GM04503 (cell line): ENCODE results near the gene PLCB1.

Experiments
- DNase-seq: peaks from one replicate; pipeline ENCODE4 v3.0.0-alpha.2; 2012; ENCODE audit warnings: low read depth

The PLCB1 gene

GRCh38 chr20:8246153-8246552 lies 114.1 kb downstream of the PLCB1 start:
- no peak for DNase-seq

GRCh38 chr20:8246716-8247115 lies 114.7 kb downstream of the PLCB1 start:
- DNase-seq = no peak

- no peak for DNase-seq
These were observed 116.0 kb downstream of the PLCB1 start for GRCh38 chr20:8248051-8248450.

- no peak for DNase-seq
These were observed 117.6 kb downstream of the PLCB1 start for GRCh38 chr20:8249634-8250033.

- no peak for DNase-seq
These were observed 118.6 kb downstream of the PLCB1 start for GRCh38 chr20:8250539-8251200.

- no peak for DNase-seq
These were observed 119.1 kb downstream of the PLCB1 start for GRCh38 chr20:8251201-8251575.

GRCh38 chr20:8254911-8255582 lies 123.0 kb downstream of the PLCB1 start:
- DNase-seq = no peak

GRCh38 chr20:8255945-8256632 lies 124.0 kb downstream of the PLCB1 start:
- no peak for DNase-seq

- DNase-seq = no peak
These were observed 128.8 kb downstream of the PLCB1 start for GRCh38 chr20:8260837-8261251.

- DNase-seq = no peak
These were observed 130.7 kb downstream of the PLCB1 start for GRCh38 chr20:8262721-8263120.

GRCh38 chr20:8265588-8265987 lies 133.5 kb downstream of the PLCB1 start:
- no peak for DNase-seq

GRCh38 chr20:8267009-8267408 lies 134.9 kb downstream of the PLCB1 start:
- DNase-seq = no peak

GRCh38 chr20:8271727-8272126 lies 139.7 kb downstream of the PLCB1 start:
- no peak for DNase-seq

- no peak for DNase-seq
These were observed 140.7 kb downstream of the PLCB1 start for GRCh38 chr20:8272766-8273165.

- no peak for DNase-seq
These were observed 152.8 kb downstream of the PLCB1 start for GRCh38 chr20:8284902-8285301.

GRCh38 chr20:8287340-8287739 lies 155.3 kb downstream of the PLCB1 start:
- no peak for DNase-seq

GRCh38 chr20:8291200-8291599 lies 159.1 kb downstream of the PLCB1 start:
- DNase-seq = no peak

- peak; percentile 19 for DNase-seq
These were observed 159.8 kb downstream of the PLCB1 start for GRCh38 chr20:8291873-8292272.

- no peak for DNase-seq
These were observed 160.7 kb downstream of the PLCB1 start for GRCh38 chr20:8292793-8293192.

- DNase-seq = no peak
These were observed 161.7 kb downstream of the PLCB1 start for GRCh38 chr20:8293750-8294149.

- no peak for DNase-seq
These were observed 164.5 kb downstream of the PLCB1 start for GRCh38 chr20:8296536-8296935.

GRCh38 chr20:8298426-8299043 lies 166.5 kb downstream of the PLCB1 start:
- no peak for DNase-seq

GRCh38 chr20:8299921-8300320 lies 167.9 kb downstream of the PLCB1 start:
- DNase-seq = no peak
